Testis (tissue), 2 donors: ENCODE measurements around the gene SLC35B1.

Experiments
- POLR2A ChIP-seq: fragments of 450-650 bp; IDR thresholded peaks from one replicate; pipeline ENCODE4 v1.6.1; 2017; ENCODE audit warnings: antibody characterized with exemption, mild to moderate bottlenecking, moderate library complexity
- TF ChIP-seq, protein P1 (sequence below), 3 experiments: fragments of 450-650 bp in 2 of 3; fragments of 200-600 bp in 1 of 3; sonication (generic) in 1 of 3; IDR thresholded peaks; one replicate each; pipeline ENCODE4 v1.5.1; 2016 to 2019; ENCODE audit warnings: antibody characterized with exemption in 3 of 3, mild to moderate bottlenecking in 2 of 3, moderate library complexity in 1 of 3

DNA sequence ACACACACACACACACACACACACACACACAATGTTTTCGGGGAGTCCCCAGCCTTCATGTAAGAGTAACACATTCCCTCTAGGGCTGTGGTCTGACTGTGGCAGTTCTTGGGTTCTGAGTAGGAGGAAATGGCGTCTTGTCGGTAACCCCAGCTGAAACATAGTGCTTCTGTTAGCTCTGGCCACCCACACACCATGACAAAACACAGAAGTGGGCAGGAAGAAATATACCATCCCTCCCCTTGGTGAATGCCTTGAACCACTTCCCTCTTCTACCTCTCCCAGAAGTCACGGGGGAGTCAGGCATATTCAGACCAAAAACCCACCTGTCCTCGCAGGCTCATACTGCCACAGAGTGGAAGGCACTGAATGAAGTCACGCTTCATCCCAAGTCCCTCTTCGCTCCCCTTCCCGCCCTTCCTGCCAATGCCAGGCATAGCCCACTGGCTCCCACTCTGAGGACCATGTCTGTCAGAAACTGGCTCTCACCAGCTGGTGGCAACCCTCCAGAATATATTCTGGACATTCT is 11.5 kb downstream of the SLC35B1 start:
- TF ChIP-seq, protein P1, sequence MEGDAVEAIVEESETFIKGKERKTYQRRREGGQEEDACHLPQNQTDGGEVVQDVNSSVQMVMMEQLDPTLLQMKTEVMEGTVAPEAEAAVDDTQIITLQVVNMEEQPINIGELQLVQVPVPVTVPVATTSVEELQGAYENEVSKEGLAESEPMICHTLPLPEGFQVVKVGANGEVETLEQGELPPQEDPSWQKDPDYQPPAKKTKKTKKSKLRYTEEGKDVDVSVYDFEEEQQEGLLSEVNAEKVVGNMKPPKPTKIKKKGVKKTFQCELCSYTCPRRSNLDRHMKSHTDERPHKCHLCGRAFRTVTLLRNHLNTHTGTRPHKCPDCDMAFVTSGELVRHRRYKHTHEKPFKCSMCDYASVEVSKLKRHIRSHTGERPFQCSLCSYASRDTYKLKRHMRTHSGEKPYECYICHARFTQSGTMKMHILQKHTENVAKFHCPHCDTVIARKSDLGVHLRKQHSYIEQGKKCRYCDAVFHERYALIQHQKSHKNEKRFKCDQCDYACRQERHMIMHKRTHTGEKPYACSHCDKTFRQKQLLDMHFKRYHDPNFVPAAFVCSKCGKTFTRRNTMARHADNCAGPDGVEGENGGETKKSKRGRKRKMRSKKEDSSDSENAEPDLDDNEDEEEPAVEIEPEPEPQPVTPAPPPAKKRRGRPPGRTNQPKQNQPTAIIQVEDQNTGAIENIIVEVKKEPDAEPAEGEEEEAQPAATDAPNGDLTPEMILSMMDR (IDR thresholded peaks at IDR 0.05) = no peak
- no peak for TF ChIP-seq POLR2A
